HepG2 (cell line): ENCODE results near the gene ADIPOR2. TPM values are rescaled to one million over a fixed set of nuclear protein-coding genes. Genes with fewer than 3 reads are reported as not detected.

Experiments
- CENPX ChIP-seq: sonication (generic); formaldehyde crosslinking; IDR thresholded peaks from 2 replicates; pipeline ENCODE4 v1.9.0; 2021; ENCODE audit warnings: mild to moderate bottlenecking, missing genetic modification reagents, moderate library complexity
- DZIP1 ChIP-seq: sonication (generic); formaldehyde crosslinking; IDR thresholded peaks from 2 replicates; pipeline ENCODE4 v1.5.0; 2020; ENCODE audit warnings: mild to moderate bottlenecking, missing genetic modification reagents
- ETV6 ChIP-seq: sonication (generic); formaldehyde crosslinking; conservative IDR thresholded peaks from 2 replicates; pipeline ENCODE4 v1.4.0; 2020; ENCODE audit warnings: missing genetic modification reagents
- FOSL2 ChIP-seq: sonication (generic); formaldehyde crosslinking; IDR thresholded peaks from 2 replicates; pipeline ENCODE4 v1.4.0; 2020; ENCODE audit warnings: missing genetic modification reagents
- FOXM1 ChIP-seq: sonication (generic); formaldehyde crosslinking; IDR thresholded peaks from 2 replicates; pipeline ENCODE4 v1.5.0; 2020; ENCODE audit warnings: missing genetic modification reagents
- GABPB1 ChIP-seq: IDR thresholded peaks from 2 replicates; pipeline ENCODE4 v1.6.1; 2016; ENCODE audit warnings: mild to moderate bottlenecking, missing genetic modification reagents, moderate library complexity, missing compliant biosample characterization
- JUNB ChIP-seq: sonication (generic); formaldehyde crosslinking; IDR thresholded peaks from 2 replicates; pipeline ENCODE4 v1.8.0; 2022; ENCODE audit warnings: missing genetic modification reagents, mild to moderate bottlenecking, borderline replicate concordance
- LCORL ChIP-seq, 2 experiments: fragments of 450-650 bp in 1 of 2; sonication (generic) in 1 of 2; formaldehyde crosslinking in 1 of 2; IDR thresholded peaks; 2 replicates each; pipeline versions ENCODE4 v1.5.0 to v1.6.1; 2017 to 2020; ENCODE audit warnings: antibody characterized with exemption in 1 of 2, missing genetic modification reagents in 1 of 2
- MBNL3 ChIP-seq: fragments of 250-450 bp; sonication (Bioruptor Pico); conservative IDR thresholded peaks from 2 replicates; pipeline ENCODE4 v1.8.0; 2022; ENCODE audit warnings: mild to moderate bottlenecking, inconsistent platforms
- MXD4 ChIP-seq: IDR thresholded peaks from 2 replicates; pipeline ENCODE4 v1.6.1; 2016; ENCODE audit warnings: mild to moderate bottlenecking, missing biosample characterization, missing genetic modification reagents
- SIN3B ChIP-seq: fragments of 150-350 bp; IDR thresholded peaks from 2 replicates; pipeline ENCODE4 v1.6.1; 2014; ENCODE audit warnings: low read length
- SIX1 ChIP-seq: sonication (generic); formaldehyde crosslinking; IDR thresholded peaks from 2 replicates; pipeline ENCODE4 v1.4.0; 2020; ENCODE audit warnings: missing genetic modification reagents, borderline replicate concordance
- SP4 ChIP-seq: sonication (generic); formaldehyde crosslinking; IDR thresholded peaks from 2 replicates; pipeline ENCODE4 v1.8.1; 2023; ENCODE audit warnings: mild to moderate bottlenecking, missing genetic modification reagents
- SUZ12 ChIP-seq: fragments of 150-350 bp; IDR thresholded peaks from 2 replicates; pipeline ENCODE4 v1.6.1; 2014; ENCODE audit warnings: low read depth, low read length
- TRIM24 ChIP-seq: sonication (generic); formaldehyde crosslinking; IDR thresholded peaks from 2 replicates; pipeline ENCODE4 v1.8.0; 2022; ENCODE audit warnings: mild to moderate bottlenecking, missing genetic modification reagents
- ZBTB20 ChIP-seq: sonication (generic); formaldehyde crosslinking; IDR thresholded peaks from 2 replicates; pipeline ENCODE4 v1.8.1; 2023; ENCODE audit warnings: missing genetic modification reagents, low read depth, mild to moderate bottlenecking, borderline replicate concordance
- ZNF143 ChIP-seq: sonication (generic); formaldehyde crosslinking; IDR thresholded peaks from 2 replicates; pipeline ENCODE4 v1.4.0; 2020; ENCODE audit warnings: missing genetic modification reagents
- ZNF264 ChIP-seq: sonication (generic); formaldehyde crosslinking; IDR thresholded peaks from 2 replicates; pipeline ENCODE4 v1.4.0; 2020; ENCODE audit warnings: missing genetic modification reagents
- ZNF281 ChIP-seq: sonication (generic); formaldehyde crosslinking; IDR thresholded peaks from 2 replicates; pipeline ENCODE4 v1.4.0; 2020; ENCODE audit warnings: missing genetic modification reagents, borderline replicate concordance
- ZNF556 ChIP-seq: sonication (generic); formaldehyde crosslinking; IDR thresholded peaks from 2 replicates; pipeline ENCODE4 v1.4.0; 2020; ENCODE audit warnings: mild to moderate bottlenecking, missing genetic modification reagents, borderline replicate concordance
- ZNF720 ChIP-seq: sonication (generic); formaldehyde crosslinking; IDR thresholded peaks from 2 replicates; pipeline ENCODE4 v1.4.0; 2020; ENCODE audit warnings: missing genetic modification reagents
- ZNF841 ChIP-seq: sonication (generic); formaldehyde crosslinking; IDR thresholded peaks from 2 replicates; pipeline ENCODE4 v1.8.1; 2023; ENCODE audit warnings: missing genetic modification reagents, borderline replicate concordance
- polyA plus RNA-seq, 8 experiments: library from polyadenylated mRNA; depleted of rRNA in 3 of 8; stranded (reverse) in 7 of 8; unstranded in 1 of 8; fragments of >200 nt; fragmentation: Illumina TruSeq in 4 of 8; extraction: Trizol in 4 of 8; gene quantifications; 2 replicates each; pipeline versions ENCODE4 v1.2.1 to v1.2.3, GENCODE V29; 2011 to 2016; ENCODE audit warnings: low read depth in 4 of 8, missing spikeins in 1 of 8, mixed read lengths in 1 of 8; ENCODE audit not compliant: insufficient read depth in 1 of 8
- total RNA-seq, 5 experiments: library from RNA; depleted of rRNA; stranded (reverse); fragments of >200 nt; fragmentation: Illumina TruSeq; extraction: Trizol; gene quantifications; 2 replicates each; pipeline ENCODE4 v1.2.3, GENCODE V29; 2016; ENCODE audit warnings: low read depth in 1 of 5

ADIPOR2 gene
- total and polyA plus RNA-seq, 2 of the 13 experiments (the other 11 are each of a cell fraction or from before 2014, with no cell fraction given) = 35.2 to 52.2 TPM

GRCh38 chr12:1660304-1661187 lies 30.3 kb upstream of the ADIPOR2 start (continued):
- TF ChIP-seq ZNF281 (CRISPR knock-in tag) (peak; percentile 44; the same call in 1 of the 2 replicates), SUZ12 (no peak), ZNF556 (no peak), DZIP1 (CRISPR knock-in tag) (no peak), MBNL3 (CRISPR knock-in tag) (no peak), TRIM24 (0 out of 2 replicates have a peak, but pooled peaks have one; percentile 16), LCORL (IDR thresholded peaks at IDR 0.05) (no peak), LCORL (CRISPR knock-in tag; IDR thresholded peaks at IDR 0.05) (no peak), SIN3B (no peak), FOXM1 (CRISPR knock-in tag) (no peak), ZNF264 (CRISPR knock-in tag) (no peak), SP4 (CRISPR knock-in tag) (0 out of 2 replicates have a peak, but pooled peaks have one; percentile 28), MXD4 (peak; percentile 47; the same call in 1 of the 2 replicates), ZNF143 (CRISPR knock-in tag) (no peak), ZBTB20 (CRISPR knock-in tag) (peak; percentile 56; the same call in 1 of the 2 replicates), ETV6 (CRISPR knock-in tag) (0 out of 2 replicates have a peak, but pooled peaks have one; percentile 52), JUNB (no peak), SIX1 (CRISPR knock-in tag) (no peak), FOSL2 (peak; percentile 88), ZNF841 (CRISPR knock-in tag) (no peak), ZNF720 (CRISPR knock-in tag) (no peak), CENPX (CRISPR knock-in tag) (no peak), GABPB1 (CRISPR knock-in tag) (peak; percentile 34; the same call in 1 of the 2 replicates)
